ENCODE data around the gene NUDT21.

NUDT21 gene

GRCh38 chr16:56462064-56462796 lies 11.1 kb upstream of the NUDT21 start:
- DNase-seq (ENCODE audit: low spot score): peak; percentile 13

GRCh38 chr16:56460101-56460500 lies 9.0 kb upstream of the NUDT21 start:
- DNase-seq (ENCODE audit: low spot score): no peak

GRCh38 chr16:56457927-56458470 lies 6.9 kb upstream of the NUDT21 start:
- DNase-seq (ENCODE audit: low spot score): no peak

GRCh38 chr16:56451753-56452689 lies 889 bp upstream of the NUDT21 start:
- DNase-seq (ENCODE audit: low spot score): peak; percentile 31

- DNase-seq (ENCODE audit: low spot score): no peak
Measured at GRCh38 chr16:56450275-56450985, 702 bp downstream of the NUDT21 start.

- DNase-seq (ENCODE audit: low spot score): no peak
Measured at GRCh38 chr16:56448005-56448404, 3.1 kb downstream of the NUDT21 start.

GRCh38 chr16:56447286-56447685 lies 3.8 kb downstream of the NUDT21 start:
- no peak for DNase-seq (ENCODE audit: low spot score)

- no peak for DNase-seq (ENCODE audit: low spot score)
Measured at GRCh38 chr16:56438038-56438437, 13.1 kb downstream of the NUDT21 start.

- no peak for DNase-seq (ENCODE audit: low spot score)
Measured at GRCh38 chr16:56436258-56436657, 14.9 kb downstream of the NUDT21 start.

- no peak for DNase-seq (ENCODE audit: low spot score)
Measured at GRCh38 chr16:56428091-56428490, 23.0 kb downstream of the NUDT21 start.

- DNase-seq (ENCODE audit: low spot score): no peak
Measured at GRCh38 chr16:56426585-56426984, 24.5 kb downstream of the NUDT21 start.

- DNase-seq (ENCODE audit: low spot score): peak; percentile 74
Measured at GRCh38 chr16:56425439-56425832, 25.7 kb downstream of the NUDT21 start, which contains the start of gene AMFR. Gene AMFR, minus strand, starts transcription at chr16:56425545. Its CDS starts 218 bp downstream, at chr16:56425327.

- peak; percentile 31 for DNase-seq (ENCODE audit: low spot score)
Measured at GRCh38 chr16:56424791-56425438, 26.2 kb downstream of the NUDT21 start.

GRCh38 chr16:56424404-56424764 lies 26.7 kb downstream of the NUDT21 start:
- peak; percentile 25 for DNase-seq (ENCODE audit: low spot score)

- no peak for DNase-seq (ENCODE audit: low spot score)
Measured at GRCh38 chr16:56423584-56424403, 27.3 kb downstream of the NUDT21 start.

- DNase-seq (ENCODE audit: low spot score): no peak
Measured at GRCh38 chr16:56422896-56423441, 28.2 kb downstream of the NUDT21 start.

GRCh38 chr16:56421976-56422669 lies 29.0 kb downstream of the NUDT21 start:
- no peak for DNase-seq (ENCODE audit: low spot score)

GRCh38 chr16:56421313-56421712 lies 29.8 kb downstream of the NUDT21 start:
- no peak for DNase-seq (ENCODE audit: low spot score)

- no peak for DNase-seq (ENCODE audit: low spot score)
Measured at GRCh38 chr16:56420613-56421012, 30.5 kb downstream of the NUDT21 start.

Data from SK-N-DZ (cell line).